ENCODE results near the gene CCDC63. TPM values are rescaled to one million over a fixed set of nuclear protein-coding genes. Genes with fewer than 3 reads are reported as not detected.
A peak's percentile ranks its signal among the peaks of the same experiment; 100 is the strongest.

Gene CCDC63
- total RNA-seq, 4 donors from 2014 or later = not detected

DNA sequence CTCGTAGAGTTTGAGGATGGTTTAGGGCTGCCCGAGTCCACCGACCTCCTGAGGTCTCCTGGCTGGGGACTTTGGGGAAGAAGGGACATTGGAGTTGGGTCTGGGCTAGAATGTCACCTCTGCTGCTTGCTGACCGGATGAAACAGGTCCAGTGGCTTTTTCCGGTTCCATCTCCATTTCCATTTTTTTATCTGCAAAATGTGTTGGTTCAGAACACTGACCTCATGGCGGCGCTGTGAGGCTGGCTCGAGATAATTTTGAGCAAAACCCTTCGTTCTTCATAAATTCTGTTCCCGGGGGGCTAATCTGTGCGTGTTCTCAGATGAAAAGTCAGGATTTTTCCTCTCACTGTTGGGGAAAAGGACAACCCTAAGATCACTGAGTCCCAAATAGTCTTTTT is 85.3 kb downstream of the CCDC63 start:
- TF ChIP-seq CTCF (IDR thresholded peaks at IDR 0.05) = no peak
- no peak for TF ChIP-seq POLR2AphosphoS5 (IDR thresholded peaks at IDR 0.05)
- TF ChIP-seq POLR2A (IDR thresholded peaks at IDR 0.05) = no peak
- no peak for TF ChIP-seq EP300 (IDR thresholded peaks at IDR 0.05)
- Histone ChIP-seq H3K9me3 (no peaks in the 10 kb centered on the region), H3K36me3 (no peaks in the 10 kb centered on the region), H3K27ac (no peak overlapping the region), H3K4me3 (no peak overlapping the region), H3K4me1 (peaks cover 0 to 5% (median 0%) of the 10 kb centered on the region in 3 donors), H3K27me3 (peaks cover 59% of the 10 kb centered on the region)
- ATAC-seq = no peak
- WGBS, 2 donors (ENCODE audit: low coverage in 1 of 2) = 37 to 65% methylated on average over 9 to 10 of the region's 11 CpGs

DNA sequence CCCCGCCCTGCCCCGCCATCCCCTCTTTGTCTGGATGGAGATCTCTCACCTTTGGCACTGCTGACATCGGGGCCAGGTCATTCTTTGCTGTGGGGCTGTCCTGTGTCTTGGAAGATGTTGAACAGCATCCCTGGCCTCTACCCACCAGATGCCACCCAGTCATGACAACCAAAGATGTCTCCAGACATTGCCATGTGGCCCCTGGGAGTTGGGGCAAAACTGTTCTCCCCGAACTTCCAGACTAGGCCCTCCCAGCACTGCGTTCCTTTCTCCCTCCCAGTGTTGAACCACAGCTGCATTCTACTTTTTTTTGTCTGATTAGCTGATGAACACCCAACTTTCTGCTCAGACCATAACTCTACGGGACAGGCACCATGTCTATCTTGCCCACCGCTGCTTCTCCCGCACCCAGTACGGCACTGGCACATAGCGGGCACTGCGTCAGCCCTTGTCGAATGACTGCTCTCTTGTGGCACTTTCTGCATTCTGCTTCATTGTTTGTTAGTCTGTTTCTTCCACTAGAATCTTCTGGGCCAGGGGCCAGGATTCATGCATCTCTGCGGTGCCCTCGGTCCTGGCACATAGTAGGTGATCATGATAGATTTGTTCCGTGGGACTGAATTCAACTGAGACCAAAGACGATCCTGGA is 86.7 kb downstream of the CCDC63 start:
- ATAC-seq = no peak
- Histone ChIP-seq H3K27ac (no peak overlapping the region), H3K4me3 (no peak overlapping the region), H3K9me3 (no peaks in the 10 kb centered on the region), H3K27me3 (peaks cover 66% of the 10 kb centered on the region), H3K36me3 (no peaks in the 10 kb centered on the region), H3K4me1 (peaks cover 0 to 8% (median 0%) of the 10 kb centered on the region in 3 donors)
- 89 to 99% methylated on average over 9 to 11 of the region's 16 CpGs for WGBS, 2 donors (ENCODE audit: low coverage in 1 of 2)
- no peak for TF ChIP-seq EP300 (IDR thresholded peaks at IDR 0.05)
- no peak for TF ChIP-seq POLR2AphosphoS5 (IDR thresholded peaks at IDR 0.05)
- TF ChIP-seq CTCF (IDR thresholded peaks at IDR 0.05) = no peak
- TF ChIP-seq POLR2A (IDR thresholded peaks at IDR 0.05) = no peak

DNA sequence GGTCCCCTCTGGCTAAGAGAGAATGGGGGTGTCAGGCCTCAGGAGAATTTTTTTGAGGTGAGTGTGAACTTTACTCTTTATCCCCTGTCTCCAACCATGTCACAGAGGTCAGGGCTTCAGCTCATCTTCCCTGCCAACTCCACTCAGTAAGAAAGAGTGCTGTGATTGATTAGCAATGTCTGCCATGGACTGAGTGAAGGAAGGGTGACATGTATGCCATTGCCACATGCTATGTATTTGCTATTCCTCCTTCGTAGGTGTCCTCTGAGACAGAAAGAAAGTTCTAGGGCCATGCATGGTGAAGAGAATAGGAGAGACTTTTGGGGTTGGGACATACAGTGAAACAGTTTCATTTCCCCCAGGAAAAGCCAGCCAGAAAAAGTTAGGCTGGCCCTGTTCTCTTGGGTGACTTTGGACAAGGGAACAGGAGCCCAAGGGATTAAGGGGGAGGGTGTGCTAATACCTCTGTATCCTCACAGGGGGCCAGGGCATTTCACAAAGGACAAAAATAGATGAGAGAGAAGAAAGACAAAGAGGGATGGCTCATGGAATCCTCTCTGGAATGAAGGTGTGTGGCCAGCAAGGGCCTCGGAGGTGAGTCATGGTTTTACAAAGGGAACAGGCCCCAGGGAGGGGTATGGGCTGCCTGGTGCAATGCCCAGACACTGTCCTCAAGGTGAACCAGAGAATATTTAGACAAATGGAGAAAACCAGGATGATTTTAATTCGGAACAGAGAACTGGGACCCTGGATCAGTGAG is 87.5 kb downstream of the CCDC63 start:
- peak overlapping the region in 1 of 4 donors; percentile 32 for H3K27ac ChIP-seq
- no peak for TF ChIP-seq POLR2A (IDR thresholded peaks at IDR 0.05)
- no peak for TF ChIP-seq CTCF (IDR thresholded peaks at IDR 0.05)
- TF ChIP-seq EP300 (IDR thresholded peaks at IDR 0.05) = no peak
- no peak for TF ChIP-seq POLR2AphosphoS5 (IDR thresholded peaks at IDR 0.05)
- H3K36me3 ChIP-seq = no peaks in the 10 kb centered on the region
- no peaks in the 10 kb centered on the region for H3K9me3 ChIP-seq
- H3K27me3 ChIP-seq = peaks cover 66% of the 10 kb centered on the region
- peak; percentile 28 for ATAC-seq
- no peak overlapping the region for H3K4me3 ChIP-seq
- WGBS, 2 donors (ENCODE audit: low coverage in 1 of 2) = 55 to 66% methylated on average over 3 of the region's 3 CpGs
- H3K4me1 ChIP-seq = peaks cover 0 to 8% (median 0%) of the 10 kb centered on the region in 3 donors

DNA sequence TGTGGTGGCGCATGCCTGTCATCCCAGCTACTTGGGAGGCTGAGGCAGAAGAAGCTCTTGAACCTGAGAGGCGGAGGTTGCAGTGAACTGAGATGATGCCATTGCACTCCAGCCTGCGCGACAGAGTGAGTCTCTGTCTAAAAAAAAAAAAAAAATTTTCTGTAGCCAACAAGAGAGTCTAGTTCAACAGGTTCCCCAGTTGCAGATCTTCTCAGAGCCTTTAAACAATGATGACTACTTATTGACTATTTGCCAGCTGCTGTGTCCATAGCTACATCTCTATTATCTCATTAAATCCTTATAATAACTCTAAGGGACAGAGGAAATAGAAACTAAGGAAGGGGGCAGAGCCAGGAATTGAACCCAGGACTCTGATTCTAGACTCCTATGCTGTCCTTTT is 88.8 kb downstream of the CCDC63 start:
- peaks cover 0 to 8% (median 0%) of the 10 kb centered on the region in 3 donors for H3K4me1 ChIP-seq
- WGBS, 2 donors (ENCODE audit: low coverage in 1 of 2) = 91 to 96% methylated on average over 3 to 4 of the region's 4 CpGs
- H3K4me3 ChIP-seq = no peak overlapping the region
- no peak for TF ChIP-seq POLR2A (IDR thresholded peaks at IDR 0.05)
- TF ChIP-seq EP300 (IDR thresholded peaks at IDR 0.05) = no peak
- no peak for TF ChIP-seq CTCF (IDR thresholded peaks at IDR 0.05)
- no peak for TF ChIP-seq POLR2AphosphoS5 (IDR thresholded peaks at IDR 0.05)
- no peaks in the 10 kb centered on the region for H3K9me3 ChIP-seq
- no peaks in the 10 kb centered on the region for H3K36me3 ChIP-seq
- H3K27me3 ChIP-seq = peaks cover 77% of the 10 kb centered on the region
- no peak overlapping the region for H3K27ac ChIP-seq
- ATAC-seq = no peak

All from gastroesophageal sphincter (tissue), 4 donors.